PC-9 (cell line): ENCODE data around the gene SOS1. TPM values are rescaled to one million over a fixed set of nuclear protein-coding genes. Genes with fewer than 3 reads are reported as not detected.

Source experiments
- BruUV-seq: library from RNA; stranded (reverse); fragments of 400-500 nt; replicated peaks from 2 replicates; lab custom pipeline; 2021; lab: Mats Ljungman, UMichigan
- CTCF ChIA-PET: fragments of 300-600 bp; sonication (Branson Sonifier 250); formaldehyde crosslinking; loops from one replicate; lab custom pipeline; 2022; ENCODE audit warnings: antibody characterized with exemption; lab: Charles Lee
- POLR2A ChIA-PET: fragments of 300-600 bp; sonication (Branson Sonifier 250); formaldehyde crosslinking; loops from one replicate; lab custom pipeline; 2022; ENCODE audit warnings: antibody characterized with exemption; ENCODE audit not compliant: unreplicated experiment; lab: Charles Lee
- DNase-seq, 2 experiments: peaks; one replicate each; pipeline versions ENCODE4 v3.0.0 to v3.0.0-alpha.2; 2015 to 2022; ENCODE audit warnings: mixed read lengths in 1 of 2
- H2AFZ ChIP-seq: fragments of 200-600 bp; sonication (generic); 2 replicates; pipeline ENCODE4 v1.8.1; 2017; ENCODE audit warnings: antibody characterized with exemption
- H3F3A ChIP-seq: fragments of 200-600 bp; sonication (generic); 2 replicates; pipeline ENCODE4 v1.8.1; 2017; ENCODE audit warnings: antibody characterized with exemption, mild to moderate bottlenecking, low read depth; ENCODE audit not compliant: insufficient read depth
- H3K27ac ChIP-seq: fragments of 200-600 bp; sonication (generic); 2 replicates; pipeline ENCODE4 v1.6.1; 2016; ENCODE audit warnings: mixed run types
- H3K27me3 ChIP-seq: fragments of 200-600 bp; sonication (generic); 2 replicates; pipeline ENCODE4 v1.6.1; 2016; ENCODE audit warnings: low read depth, mixed run types; ENCODE audit not compliant: insufficient read depth
- H3K36me3 ChIP-seq: fragments of 200-600 bp; sonication (generic); 2 replicates; pipeline ENCODE4 v1.6.1; 2016; ENCODE audit warnings: low read depth, mixed run types
- H3K4me1 ChIP-seq: fragments of 200-600 bp; sonication (generic); replicated peaks from 2 replicates; pipeline ENCODE4 v1.6.1; 2016; ENCODE audit warnings: mixed run types; ENCODE audit not compliant: insufficient read depth
- H3K4me2 ChIP-seq: fragments of 200-600 bp; sonication (generic); 2 replicates; pipeline ENCODE4 v1.6.1; 2017; ENCODE audit warnings: mixed run types
- H3K4me3 ChIP-seq: fragments of 200-600 bp; sonication (generic); 2 replicates; pipeline ENCODE4 v1.6.1; 2016; ENCODE audit warnings: mixed run types
- H3K79me2 ChIP-seq: fragments of 200-600 bp; sonication (generic); 2 replicates; pipeline ENCODE4 v1.6.1; 2017; ENCODE audit warnings: low read depth, mixed run types
- H3K9me2 ChIP-seq: fragments of 200-600 bp; sonication (generic); 2 replicates; pipeline ENCODE4 v1.8.1; 2017; ENCODE audit warnings: mild to moderate bottlenecking; ENCODE audit not compliant: insufficient read depth
- H3K9me3 ChIP-seq: fragments of 200-600 bp; sonication (generic); 2 replicates; pipeline ENCODE4 v1.8.1; 2016; ENCODE audit warnings: low read depth; ENCODE audit not compliant: insufficient read depth
- H4K20me1 ChIP-seq: fragments of 200-600 bp; sonication (generic); 2 replicates; pipeline ENCODE4 v1.8.1; 2017; ENCODE audit not compliant: insufficient read depth
- CTCF ChIP-seq: fragments of 200-600 bp; sonication (generic); conservative IDR thresholded peaks from 2 replicates; pipeline ENCODE4 v1.6.1; 2017; ENCODE audit warnings: mixed run types, antibody characterized with exemption, mild to moderate bottlenecking, moderate library complexity
- EZH2 ChIP-seq: fragments of 200-600 bp; sonication (generic); IDR thresholded peaks from 2 replicates; pipeline ENCODE4 v1.8.0; 2017; ENCODE audit warnings: antibody characterized with exemption, low read depth
- intact Hi-C: fragments of 100-400 bp; cut with micrococcal nuclease; formaldehyde crosslinking; loops from one replicate; pipeline ENCODE4 v1.10.0; 2022; ENCODE audit not compliant: unreplicated experiment
- total RNA-seq: library from RNA; stranded (reverse); gene quantifications from 2 replicates; pipeline ENCODE4 v1.2.3, GENCODE V29; 2021

The SOS1 gene
- total RNA-seq, 1 experiment from 2014 or later = 34.7 TPM

- DNase-seq = no peak
- POLR2A ChIA-PET = interaction anchor here (0.6 kb wide), 1 partner anchor 220 kb away, joined by 4 read pairs; the partner anchor contains the start of gene SRSF7
- Histone ChIP-seq H3K4me1 (no peaks in the 10 kb centered on the region), H3K9me2 (no peaks in the 10 kb centered on the region), H3K79me2 (no peaks in the 10 kb centered on the region), H2AFZ (no peak overlapping the region), H3K9me3 (no peaks in the 10 kb centered on the region), H4K20me1 (no peaks in the 10 kb centered on the region), H3K27ac (no peak overlapping the region), H3F3A (no peaks in the 10 kb centered on the region), H3K27me3 (no peaks in the 10 kb centered on the region), H3K4me2 (no peak overlapping the region), H3K4me3 (no peak overlapping the region), H3K36me3 (no peaks in the 10 kb centered on the region)
- TF ChIP-seq EZH2 (no peak), CTCF (no peak)
- intact Hi-C loops = no loop called here
- CTCF ChIA-PET = no interaction called here
- no TSS peak for BruUV-seq
Measured at GRCh38 chr2:38971377-38971776, 149.5 kb downstream of the SOS1 start.

- Histone ChIP-seq H3K9me3 (no peaks in the 10 kb centered on the region), H3F3A (no peaks in the 10 kb centered on the region), H2AFZ (no peak overlapping the region), H3K27ac (no peak overlapping the region), H3K9me2 (no peaks in the 10 kb centered on the region), H3K4me3 (no peak overlapping the region), H3K36me3 (no peaks in the 10 kb centered on the region), H3K27me3 (no peaks in the 10 kb centered on the region), H3K79me2 (no peaks in the 10 kb centered on the region), H3K4me1 (no peaks in the 10 kb centered on the region), H3K4me2 (no peak overlapping the region), H4K20me1 (no peaks in the 10 kb centered on the region)
- ChIA-PET CTCF (no interaction called here), POLR2A (no interaction called here)
- intact Hi-C loops = no loop called here
- no TSS peak for BruUV-seq
- TF ChIP-seq EZH2 (no peak), CTCF (no peak)
- DNase-seq = no peak
Measured at GRCh38 chr2:38968021-38968420, 152.8 kb downstream of the SOS1 start.

GRCh38 chr2:38966678-38967077 is 154.2 kb downstream of the SOS1 start:
- H3K9me2 ChIP-seq = no peaks in the 10 kb centered on the region
- H3K4me2 ChIP-seq = no peak overlapping the region
- TF ChIP-seq EZH2 (no peak), CTCF (no peak)
- no peaks in the 10 kb centered on the region for H3K9me3 ChIP-seq
- no peaks in the 10 kb centered on the region for H3K27me3 ChIP-seq
- H3F3A ChIP-seq = no peaks in the 10 kb centered on the region
- no peaks in the 10 kb centered on the region for H4K20me1 ChIP-seq
- no peak overlapping the region for H3K4me3 ChIP-seq
- CTCF ChIA-PET = no interaction called here
- H3K4me1 ChIP-seq = no peaks in the 10 kb centered on the region
- H3K27ac ChIP-seq = no peak overlapping the region
- no peak overlapping the region for H2AFZ ChIP-seq
- DNase-seq = no peak
- POLR2A ChIA-PET = no interaction called here
- intact Hi-C loops = no loop called here
- no peaks in the 10 kb centered on the region for H3K36me3 ChIP-seq
- BruUV-seq = no TSS peak
- no peaks in the 10 kb centered on the region for H3K79me2 ChIP-seq
